Jurkat, Clone E6-1 (cell line): ENCODE results near the gene INPP5E.
A peak's percentile ranks its signal among the peaks of the same experiment; 100 is the strongest.

Source experiments
- DNase-seq: peaks from one replicate; pipeline ENCODE4 v3.0.0-alpha.2; 2011; ENCODE audit warnings: low read depth, low spot score
- H3K4me3 ChIP-seq: 2 replicates; pipeline ENCODE4 v1.5.1; 2011; ENCODE audit warnings: mild to moderate bottlenecking, low read length, control low read depth, moderate library complexity

The INPP5E gene

GRCh38 chr9:136454026-136454796 lies 14.6 kb upstream of the INPP5E start:
- H3K4me3 ChIP-seq = no peak overlapping the region
- no peak for DNase-seq

- H3K4me3 ChIP-seq = no peak overlapping the region
- no peak for DNase-seq
Measured at GRCh38 chr9:136453326-136453725, 13.7 kb upstream of the INPP5E start.

GRCh38 chr9:136451221-136451877 lies 11.7 kb upstream of the INPP5E start:
- H3K4me3 ChIP-seq = no peak overlapping the region
- no peak for DNase-seq

- H3K4me3 ChIP-seq = no peak overlapping the region
- DNase-seq = no peak
Measured at GRCh38 chr9:136448655-136449054, 9.0 kb upstream of the INPP5E start.

- DNase-seq = no peak
- no peak overlapping the region for H3K4me3 ChIP-seq
Measured at GRCh38 chr9:136447173-136447778, 7.6 kb upstream of the INPP5E start.

GRCh38 chr9:136445799-136446198 lies 6.2 kb upstream of the INPP5E start:
- H3K4me3 ChIP-seq = no peak overlapping the region
- no peak for DNase-seq

- no peak for DNase-seq
- H3K4me3 ChIP-seq = no peak overlapping the region
Measured at GRCh38 chr9:136444102-136444501, 4.5 kb upstream of the INPP5E start.

GRCh38 chr9:136443687-136444086 lies 4.0 kb upstream of the INPP5E start:
- no peak overlapping the region for H3K4me3 ChIP-seq
- no peak for DNase-seq

- H3K4me3 ChIP-seq = no peak overlapping the region
- no peak for DNase-seq
Measured at GRCh38 chr9:136443087-136443486, 3.4 kb upstream of the INPP5E start.

- no peak for DNase-seq
- no peak overlapping the region for H3K4me3 ChIP-seq
Measured at GRCh38 chr9:136442265-136442664, 2.6 kb upstream of the INPP5E start.

- no peak for DNase-seq
- H3K4me3 ChIP-seq = no peak overlapping the region
Measured at GRCh38 chr9:136441681-136442245, 2.1 kb upstream of the INPP5E start.

GRCh38 chr9:136441191-136441680 lies 1.6 kb upstream of the INPP5E start:
- no peak overlapping the region for H3K4me3 ChIP-seq
- no peak for DNase-seq

GRCh38 chr9:136438548-136439480 lies 831 bp downstream of the INPP5E start:
- no peak for DNase-seq
- peak overlapping the region; percentile 58 for H3K4me3 ChIP-seq

GRCh38 chr9:136437839-136438547 lies 1.7 kb downstream of the INPP5E start:
- no peak overlapping the region for H3K4me3 ChIP-seq
- no peak for DNase-seq

- DNase-seq = no peak
- H3K4me3 ChIP-seq = no peak overlapping the region
Measured at GRCh38 chr9:136437430-136437829, 2.2 kb downstream of the INPP5E start.

- DNase-seq = no peak
- no peak overlapping the region for H3K4me3 ChIP-seq
Measured at GRCh38 chr9:136436055-136436634, 3.5 kb downstream of the INPP5E start.

GRCh38 chr9:136434580-136435169 lies 5.0 kb downstream of the INPP5E start:
- no peak overlapping the region for H3K4me3 ChIP-seq
- DNase-seq = no peak
